ENCODE data around the gene TNFSF13B.
"Not testable (repeated sequence)": the region's sequence is repeated elsewhere in the genome, so short reads cannot be mapped to it uniquely, and the experiment has no call there.

Gene TNFSF13B, protein sequence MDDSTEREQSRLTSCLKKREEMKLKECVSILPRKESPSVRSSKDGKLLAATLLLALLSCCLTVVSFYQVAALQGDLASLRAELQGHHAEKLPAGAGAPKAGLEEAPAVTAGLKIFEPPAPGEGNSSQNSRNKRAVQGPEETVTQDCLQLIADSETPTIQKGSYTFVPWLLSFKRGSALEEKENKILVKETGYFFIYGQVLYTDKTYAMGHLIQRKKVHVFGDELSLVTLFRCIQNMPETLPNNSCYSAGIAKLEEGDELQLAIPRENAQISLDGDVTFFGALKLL

GRCh38 chr13:108269601-108270328 is at the start of gene TNFSF13B:
TSS of gene TNFSF13B (plus strand) at chr13:108269718. CDS start at chr13:108269896, 178 bp downstream.
- FAIRE-seq, result no peak

- no peak for FAIRE-seq
These were observed 49.5 kb upstream of the TNFSF13B start for GRCh38 chr13:108220041-108220440.

- FAIRE-seq, result no peak
These were observed 45.6 kb upstream of the TNFSF13B start for GRCh38 chr13:108223687-108224503.

GRCh38 chr13:108225440-108225839 is 44.1 kb upstream of the TNFSF13B start:
- FAIRE-seq, result no peak

- no peak for FAIRE-seq
These were observed 43.3 kb upstream of the TNFSF13B start for GRCh38 chr13:108226184-108226583.

DNA sequence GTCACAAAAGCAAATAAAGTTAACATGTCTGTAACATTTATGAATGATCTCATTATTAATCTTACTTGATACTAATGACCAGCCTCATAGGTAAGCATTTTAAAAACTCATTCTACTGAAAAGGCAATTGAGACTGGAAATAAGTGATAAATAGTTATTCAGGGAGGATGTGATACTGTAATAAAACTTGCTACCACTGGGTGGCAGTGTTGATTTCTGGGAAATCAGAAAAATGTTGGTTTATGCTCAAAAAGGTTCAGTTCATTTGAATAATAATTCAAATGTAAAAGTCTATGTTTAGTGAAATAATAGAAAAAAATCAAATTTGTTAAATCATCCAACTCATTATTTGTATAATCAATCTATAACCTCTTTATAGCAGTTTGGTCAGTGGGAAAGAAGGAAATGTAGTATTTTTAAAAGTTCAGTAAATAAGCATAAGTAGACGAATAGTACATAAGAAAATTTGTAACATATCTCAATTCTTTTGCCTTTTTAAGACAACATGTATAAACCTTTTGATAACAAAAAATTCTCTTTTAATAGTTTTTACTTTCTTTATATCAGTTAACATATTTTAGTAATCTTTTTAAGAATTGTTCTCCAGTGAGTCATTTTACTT is 41.8 kb upstream of the TNFSF13B start:
- peak; percentile 95 for FAIRE-seq

DNA sequence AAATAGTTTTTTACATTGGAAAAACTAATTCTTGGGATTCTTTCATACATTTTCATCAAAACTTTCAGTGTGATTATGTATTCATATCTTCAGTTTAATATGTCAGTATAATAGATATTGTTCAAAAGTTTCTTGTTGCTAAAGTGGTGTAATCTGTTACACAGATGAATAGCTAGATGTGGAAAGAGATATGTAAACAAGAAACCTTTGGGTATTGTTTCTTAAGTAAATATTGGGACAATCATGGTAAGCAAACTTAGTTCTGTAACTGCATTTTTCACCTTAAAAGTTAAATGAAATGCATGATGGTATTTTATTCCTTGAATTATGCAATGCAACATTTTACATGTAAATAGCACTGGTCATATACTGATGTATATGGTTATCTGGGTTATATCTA is 39.1 kb upstream of the TNFSF13B start:
- FAIRE-seq, result no peak

DNA sequence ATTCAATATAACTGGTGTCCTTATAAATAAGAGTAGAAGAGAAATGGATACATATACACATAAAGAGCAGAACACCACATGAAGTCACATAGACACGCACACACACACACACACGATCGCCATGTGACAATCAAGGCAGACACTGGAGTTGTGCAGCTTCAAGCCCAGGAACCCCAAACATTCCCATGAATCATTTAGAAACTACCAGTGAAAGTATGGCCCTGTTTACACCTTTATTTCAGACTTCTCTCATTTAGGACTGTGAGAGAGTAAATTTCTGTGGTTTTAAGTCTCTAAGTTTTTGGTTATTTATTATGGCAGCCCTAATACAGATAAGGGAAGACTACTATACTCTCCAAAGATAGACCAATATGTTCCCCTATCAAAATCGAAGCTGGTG is 20.4 kb upstream of the TNFSF13B start:
- no peak for FAIRE-seq

DNA sequence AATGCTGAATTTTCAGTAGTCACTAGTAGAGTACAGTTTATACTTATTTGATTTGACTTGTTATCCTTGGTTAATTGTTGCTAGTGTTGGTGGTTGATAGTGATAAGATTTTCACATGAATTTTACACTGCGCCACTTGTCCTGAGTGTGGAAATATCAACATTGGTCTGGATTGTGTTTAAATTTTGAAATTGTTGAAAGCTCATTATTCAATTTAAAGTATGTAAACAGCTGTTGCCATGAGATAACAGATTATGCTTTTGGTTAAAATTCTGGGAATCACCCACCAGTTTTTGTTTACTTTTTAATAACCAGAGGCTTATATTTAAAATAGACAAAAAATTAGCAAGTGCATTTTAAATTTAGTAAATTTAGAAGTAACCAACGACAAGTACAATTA is 12.3 kb upstream of the TNFSF13B start:
- no peak for FAIRE-seq

GRCh38 chr13:108263621-108264355 is 5.7 kb upstream of the TNFSF13B start:
- no peak for FAIRE-seq

GRCh38 chr13:108266321-108266990 is 3.1 kb upstream of the TNFSF13B start:
- no peak for FAIRE-seq

- no peak for FAIRE-seq
These were observed 2.2 kb upstream of the TNFSF13B start for GRCh38 chr13:108267347-108267746.

DNA sequence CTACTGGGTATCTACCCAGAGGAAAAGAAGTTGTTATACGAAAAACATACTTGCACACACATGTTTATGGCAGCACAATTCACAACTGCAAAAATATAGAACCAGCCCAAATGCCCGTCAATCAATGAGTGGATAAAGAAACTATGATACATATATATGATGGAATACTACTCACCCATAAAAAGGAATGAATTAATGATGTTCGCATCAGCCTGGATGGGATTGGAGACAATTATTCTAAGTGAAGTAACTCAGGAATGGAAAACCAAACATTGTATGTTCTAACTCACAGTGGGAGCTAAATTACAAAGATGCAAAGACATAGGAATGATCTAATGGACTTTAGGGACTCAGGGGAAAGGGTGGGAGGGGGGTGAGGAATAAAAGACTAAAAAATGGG is 1.7 kb upstream of the TNFSF13B start:
- not testable (repeated sequence) for FAIRE-seq

DNA sequence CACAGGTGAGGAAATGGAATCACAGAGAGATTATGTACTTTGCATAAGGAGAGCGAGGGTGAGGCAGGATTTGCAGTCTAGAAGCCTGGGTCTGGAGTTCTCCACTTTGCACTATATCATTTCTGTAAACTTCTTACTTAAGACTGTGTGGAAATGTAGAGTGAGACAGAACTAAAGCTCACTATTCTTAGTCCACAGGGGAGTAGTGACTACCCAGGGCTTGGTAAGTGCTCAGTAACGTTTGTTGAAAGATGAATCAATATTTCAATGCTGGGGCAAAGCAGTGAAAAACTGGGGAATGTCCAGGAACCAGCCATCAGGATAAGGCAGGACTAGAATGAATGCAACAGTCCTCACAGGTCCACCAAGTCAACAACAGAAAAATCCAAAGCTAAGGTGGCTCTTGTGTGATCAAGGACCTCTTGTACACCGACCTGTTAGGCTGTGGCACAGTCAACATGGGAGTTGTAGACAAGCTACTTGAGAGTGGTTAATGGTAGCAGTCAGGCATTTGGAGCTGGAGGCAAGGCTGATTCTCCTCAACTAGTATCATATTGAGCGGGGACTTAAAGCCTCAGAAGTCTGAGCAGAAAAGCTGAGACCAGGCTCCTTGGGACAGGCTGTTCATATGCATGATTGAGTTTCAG is 929 bp upstream of the TNFSF13B start:
- no peak for FAIRE-seq

DNA sequence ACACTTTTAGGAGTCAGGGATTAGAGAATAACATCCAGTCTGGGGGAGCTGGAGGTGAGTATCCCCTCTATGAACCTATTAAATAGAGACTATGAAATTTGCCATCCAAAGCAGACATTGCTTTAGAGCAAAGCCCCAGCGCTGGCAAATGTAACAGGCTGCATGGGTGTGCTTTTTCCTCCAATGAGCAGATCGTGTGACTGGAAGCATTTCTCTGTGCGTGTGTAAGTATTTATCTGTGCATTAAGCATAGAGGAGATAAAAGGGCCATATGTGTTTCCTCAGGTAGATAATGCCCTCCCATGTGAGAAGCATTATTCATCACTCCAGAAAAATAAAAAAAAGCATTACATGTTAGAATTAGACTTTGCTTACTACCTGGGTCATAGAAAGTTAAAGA is 924 bp downstream of the TNFSF13B start:
- FAIRE-seq, result no peak

GRCh38 chr13:108272333-108272732 is 2.8 kb downstream of the TNFSF13B start:
- no peak for FAIRE-seq

DNA sequence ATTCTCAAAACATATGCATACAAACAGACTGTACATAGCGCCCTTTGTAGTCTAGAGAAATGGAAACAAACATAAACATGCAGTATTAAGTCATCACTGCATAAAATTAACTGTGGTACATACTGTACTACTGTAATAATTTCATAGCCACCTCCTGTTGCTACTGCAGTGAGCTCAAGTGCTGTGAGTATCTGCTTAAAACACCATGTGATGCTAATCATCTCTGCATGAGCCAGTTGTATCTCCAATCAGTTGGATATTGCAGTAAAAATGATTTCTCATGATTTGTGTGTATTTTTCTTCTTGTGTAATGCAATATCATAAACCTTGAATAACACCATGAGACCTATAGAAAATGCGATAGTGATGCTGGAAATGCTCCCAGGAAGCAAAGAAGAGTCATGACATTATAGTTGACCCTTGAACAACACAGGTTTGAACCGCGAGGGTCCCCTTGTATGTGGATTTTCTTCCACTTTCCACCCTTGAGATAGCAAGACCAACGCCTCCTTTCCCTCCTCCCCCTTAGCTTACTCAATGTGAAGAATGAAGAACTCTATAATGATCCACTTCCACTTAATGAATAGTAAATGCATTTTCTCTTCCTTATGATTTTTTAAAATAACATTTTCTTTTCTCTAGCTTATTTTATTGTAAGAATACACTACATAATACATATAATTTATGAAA is 4.1 kb downstream of the TNFSF13B start:
- no peak for FAIRE-seq

DNA sequence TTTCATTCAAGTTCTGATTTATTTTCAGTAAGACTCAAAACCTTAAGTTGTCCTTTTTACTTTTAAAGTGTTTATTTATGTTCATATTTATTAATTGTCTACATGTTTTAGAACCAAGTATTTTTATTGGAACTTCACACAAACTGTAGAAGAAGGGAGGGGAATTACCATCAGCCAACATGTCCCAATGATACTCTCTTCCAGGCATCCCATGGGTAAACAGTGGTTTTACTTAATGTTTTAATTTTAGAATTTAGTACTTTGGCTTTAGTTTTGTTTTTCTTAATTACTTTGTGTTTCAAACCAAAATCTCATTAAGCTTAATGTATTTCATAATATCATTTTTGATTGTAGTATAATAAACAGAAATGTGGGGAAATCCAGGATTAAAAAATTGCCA is 5.2 kb downstream of the TNFSF13B start:
- no peak for FAIRE-seq

GRCh38 chr13:108276060-108276459 is 6.5 kb downstream of the TNFSF13B start:
- no peak for FAIRE-seq

GRCh38 chr13:108278466-108278865 is 8.9 kb downstream of the TNFSF13B start:
- no peak for FAIRE-seq

DNA sequence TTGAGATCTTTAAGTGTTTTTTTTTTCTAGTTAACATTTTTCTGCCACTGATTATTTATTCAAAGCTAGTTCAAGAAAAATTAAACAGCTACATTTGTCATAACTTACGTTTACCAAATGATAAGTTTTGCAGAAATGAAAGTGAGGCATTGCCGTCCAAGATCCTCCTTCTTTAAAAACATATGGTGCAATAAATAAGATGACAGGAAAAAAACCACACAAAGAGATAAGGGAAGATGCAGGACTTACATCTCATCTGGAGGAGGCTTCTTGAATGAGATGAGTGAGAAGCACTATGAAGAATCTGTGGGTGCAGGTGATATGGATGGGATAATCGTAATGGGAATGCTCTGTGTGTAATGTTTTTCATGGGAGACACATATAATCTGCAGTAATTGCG is 12.4 kb downstream of the TNFSF13B start:
- FAIRE-seq, result no peak
